ENCODE results near the gene KIAA0319L.
A peak's percentile ranks its signal among the peaks of the same experiment; 100 is the strongest.

KIAA0319L gene

DNA sequence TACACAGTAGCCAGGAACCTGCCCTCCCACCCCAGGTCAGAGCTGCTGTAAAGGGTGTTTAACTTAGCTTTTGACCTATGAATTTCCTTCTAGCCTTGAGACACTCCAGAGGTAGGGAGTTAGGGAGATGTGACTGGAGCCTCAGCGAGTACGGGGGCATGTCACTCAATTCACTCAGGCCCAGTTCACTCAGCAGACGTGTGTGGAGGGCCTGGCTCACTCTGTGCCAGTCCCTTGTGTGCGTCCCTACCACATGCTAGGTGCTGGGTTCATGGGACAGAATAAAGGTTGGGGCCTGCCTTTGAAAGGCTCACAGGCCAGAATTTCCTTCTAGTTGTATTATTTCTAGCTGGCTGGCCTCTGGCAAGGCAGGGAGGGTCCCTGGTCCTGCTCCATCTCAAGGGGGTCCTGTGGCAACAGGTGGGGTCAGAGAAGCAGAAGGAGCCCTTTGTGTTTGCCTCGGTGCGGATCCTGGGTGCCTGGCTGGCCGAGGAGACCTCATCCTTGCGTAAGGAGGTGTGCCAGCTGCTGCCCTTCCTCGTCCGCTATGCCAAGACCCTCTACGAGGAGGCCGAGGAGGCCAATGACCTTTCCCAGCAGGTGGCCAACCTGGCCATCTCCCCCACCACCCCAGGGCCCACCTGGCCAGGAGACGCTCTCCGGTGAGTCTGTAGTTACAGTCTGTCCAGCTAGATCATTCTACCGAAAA is 4.9 kb upstream of the KIAA0319L start:
- no peak for DNase-seq

DNA sequence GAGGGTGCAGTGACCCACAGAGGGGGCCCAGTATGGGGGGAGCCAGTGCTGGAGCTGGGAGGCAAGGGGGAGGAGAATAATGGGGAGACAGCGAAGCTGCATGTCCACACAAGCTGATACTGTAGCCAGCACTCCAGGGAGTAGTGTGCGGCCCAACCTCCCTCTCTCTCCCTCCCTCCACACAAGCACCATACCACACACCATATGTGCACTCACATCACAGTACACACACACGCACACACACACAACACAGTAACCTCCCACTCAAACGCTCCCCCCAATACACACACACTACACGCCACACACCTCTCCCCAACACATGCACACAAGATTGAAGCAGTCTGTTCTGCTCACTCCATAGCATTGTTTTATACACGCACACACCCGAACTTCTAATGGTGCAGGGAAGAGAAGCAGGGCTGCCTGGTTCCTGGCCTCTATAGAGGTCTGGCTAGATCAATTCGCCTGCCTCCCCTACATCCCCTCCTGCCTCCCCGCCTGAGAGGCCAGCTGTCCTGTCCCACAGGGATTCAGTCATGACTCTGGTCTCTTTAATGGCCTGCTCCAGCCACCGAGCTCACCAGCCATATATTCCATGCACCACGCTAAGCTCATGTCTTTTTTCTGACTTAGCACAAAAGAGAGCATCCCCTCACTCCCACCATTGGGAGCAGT is 4.2 kb upstream of the KIAA0319L start:
- no peak for DNase-seq

DNA sequence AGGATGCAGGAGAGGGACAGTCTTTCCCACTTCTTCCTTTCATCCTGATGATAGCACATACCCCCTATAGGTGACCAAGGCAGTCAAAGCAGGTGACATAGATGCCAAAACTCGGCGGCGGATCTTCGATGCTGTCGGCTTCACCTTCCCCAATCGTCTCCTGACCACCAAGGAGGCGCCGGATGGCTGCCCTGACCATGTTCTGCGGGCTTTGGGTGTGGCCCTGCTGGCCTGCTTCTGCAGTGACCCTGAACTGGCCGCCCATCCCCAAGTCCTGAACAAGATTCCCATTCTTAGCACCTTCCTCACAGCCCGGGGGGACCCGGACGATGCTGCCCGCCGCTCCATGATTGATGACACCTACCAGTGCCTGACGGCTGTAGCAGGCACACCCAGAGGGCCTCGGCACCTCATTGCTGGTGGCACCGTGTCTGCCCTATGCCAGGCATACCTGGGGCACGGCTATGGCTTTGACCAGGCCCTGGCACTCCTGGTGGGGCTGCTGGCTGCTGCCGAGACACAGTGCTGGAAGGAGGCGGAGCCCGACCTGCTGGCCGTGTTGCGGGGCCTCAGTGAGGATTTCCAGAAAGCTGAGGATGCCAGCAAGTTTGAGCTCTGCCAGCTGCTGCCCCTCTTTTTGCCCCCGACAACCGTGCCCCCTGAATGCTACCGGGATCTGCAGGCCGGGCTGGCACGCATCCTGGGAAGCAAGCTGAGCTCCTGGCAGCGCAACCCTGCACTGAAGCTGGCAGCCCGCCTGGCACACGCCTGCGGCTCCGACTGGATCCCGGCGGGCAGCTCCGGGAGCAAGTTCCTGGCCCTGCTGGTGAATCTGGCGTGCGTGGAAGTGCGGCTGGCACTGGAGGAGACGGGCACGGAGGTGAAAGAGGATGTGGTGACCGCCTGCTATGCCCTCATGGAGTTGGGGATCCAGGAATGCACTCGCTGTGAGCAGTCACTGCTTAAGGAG is 3.3 kb upstream of the KIAA0319L start:
- no peak for DNase-seq

DNA sequence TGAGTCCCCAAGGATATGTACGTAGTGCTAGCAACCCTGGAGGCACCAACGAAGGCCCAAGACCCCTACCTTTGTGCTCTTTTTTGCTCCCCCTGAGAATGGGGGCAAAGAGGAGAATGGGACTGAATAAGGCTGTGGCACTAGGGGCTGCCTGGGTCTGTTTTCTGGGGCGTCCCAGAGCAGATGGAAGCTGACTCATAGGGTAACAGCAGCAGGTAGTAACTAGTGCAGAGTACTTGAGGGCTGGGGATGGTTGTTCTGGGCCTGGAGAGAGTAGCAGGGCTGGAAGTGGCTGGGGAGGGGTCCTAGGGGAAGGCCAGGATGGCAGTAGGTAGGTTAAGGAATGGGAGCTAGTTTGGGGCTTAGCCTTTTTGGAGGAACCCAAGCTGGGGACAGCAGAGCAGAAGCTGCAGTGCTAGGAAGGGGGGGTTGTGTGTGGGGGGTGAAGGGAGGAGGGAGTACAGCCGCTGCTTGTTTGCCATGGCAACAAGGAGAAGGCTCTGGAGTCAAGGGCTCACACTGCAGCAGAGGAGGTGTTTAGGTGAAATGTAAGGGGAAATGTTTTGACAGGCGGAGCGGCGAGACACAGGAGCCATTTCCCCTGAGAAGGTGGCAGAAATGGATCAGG is 2.2 kb upstream of the KIAA0319L start:
- no peak for DNase-seq

DNA sequence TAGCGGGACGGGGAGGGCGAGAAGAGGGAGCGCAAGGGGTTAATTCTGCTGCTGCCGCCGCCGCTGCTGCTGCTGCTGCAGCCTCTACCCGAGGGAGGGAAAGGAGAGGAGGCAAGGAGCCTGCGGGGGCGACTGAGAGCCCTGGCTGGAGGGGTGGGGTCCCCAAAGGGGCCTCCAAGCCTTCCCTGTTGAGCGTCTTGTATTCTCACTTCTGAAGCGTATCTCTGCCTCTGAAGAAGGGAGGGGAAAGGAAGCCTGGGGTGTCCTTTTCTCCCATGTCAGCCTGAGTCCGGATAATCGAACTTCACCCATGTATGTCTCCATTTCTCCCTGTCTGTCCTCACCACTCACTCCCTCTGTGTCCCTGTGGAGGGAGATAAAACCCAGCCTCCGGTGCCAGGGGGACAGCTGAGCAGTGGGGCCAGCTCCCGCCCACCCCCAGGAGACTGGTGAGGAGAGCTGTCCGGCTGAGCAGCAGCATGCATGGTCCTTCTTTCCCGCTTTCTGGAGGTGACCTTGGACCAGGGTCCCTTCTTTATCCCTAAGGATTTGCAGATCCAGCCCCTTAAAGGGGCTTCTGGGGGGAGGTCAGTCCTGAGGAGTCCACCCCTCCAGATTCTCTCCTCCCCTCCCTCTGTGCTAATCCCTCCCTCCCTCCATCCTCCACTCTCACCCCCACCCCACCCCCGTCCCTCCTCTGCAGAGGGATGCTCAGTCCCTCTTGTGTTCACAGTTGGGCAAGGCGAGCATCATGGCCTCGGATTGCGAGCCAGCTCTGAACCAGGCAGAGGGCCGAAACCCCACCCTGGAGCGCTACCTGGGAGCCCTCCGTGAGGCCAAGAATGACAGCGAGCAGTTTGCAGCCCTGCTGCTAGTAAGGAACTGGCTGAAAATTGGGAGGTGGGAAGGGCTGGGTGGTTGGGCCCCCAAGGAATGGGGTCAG is 1.4 kb upstream of the KIAA0319L start:
- DNase-seq = no peak

DNA sequence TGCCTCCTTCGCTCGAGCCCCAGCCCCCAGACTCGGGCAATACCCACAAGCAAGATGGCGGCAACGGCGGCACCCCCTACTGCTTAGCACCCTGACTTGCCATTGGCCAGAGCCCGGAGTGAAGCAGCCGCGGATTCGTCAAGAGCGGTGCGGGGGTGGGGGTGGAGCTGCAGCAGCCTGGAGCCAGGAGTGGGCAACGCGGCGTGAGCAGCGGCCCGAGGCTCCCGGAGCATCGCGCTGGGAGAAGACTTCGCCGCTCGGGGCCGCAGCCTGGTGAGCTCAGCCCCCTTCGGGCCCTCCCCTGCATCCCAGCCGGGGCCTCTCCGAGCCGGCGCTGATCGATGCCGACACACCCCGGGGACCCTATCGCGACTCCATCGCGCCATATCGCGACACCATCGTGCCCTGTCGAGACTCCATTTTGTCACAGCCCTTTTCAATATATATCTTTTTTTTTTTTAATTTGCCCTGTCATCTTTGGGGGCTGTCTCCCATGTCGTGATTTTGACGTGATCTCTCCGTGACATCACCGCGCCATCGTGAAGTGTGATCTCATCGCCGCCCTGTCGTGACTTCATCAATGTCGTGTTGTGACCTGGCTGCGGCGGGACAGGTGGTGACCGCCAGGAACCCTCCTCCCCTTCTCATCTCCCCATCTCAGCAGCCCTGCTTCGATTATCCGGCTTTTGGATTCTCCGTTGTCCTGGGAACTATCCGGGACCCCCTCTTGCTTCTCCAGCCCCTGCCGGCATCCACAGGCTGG is 589 bp upstream of the KIAA0319L start, which contains the start of gene NCDN:
TSS of gene NCDN (plus strand) at position 189 of the 763 bp plus-strand sequence. CDS start at position 581, 392 bp downstream.
- DNase-seq = peak; percentile 94

DNA sequence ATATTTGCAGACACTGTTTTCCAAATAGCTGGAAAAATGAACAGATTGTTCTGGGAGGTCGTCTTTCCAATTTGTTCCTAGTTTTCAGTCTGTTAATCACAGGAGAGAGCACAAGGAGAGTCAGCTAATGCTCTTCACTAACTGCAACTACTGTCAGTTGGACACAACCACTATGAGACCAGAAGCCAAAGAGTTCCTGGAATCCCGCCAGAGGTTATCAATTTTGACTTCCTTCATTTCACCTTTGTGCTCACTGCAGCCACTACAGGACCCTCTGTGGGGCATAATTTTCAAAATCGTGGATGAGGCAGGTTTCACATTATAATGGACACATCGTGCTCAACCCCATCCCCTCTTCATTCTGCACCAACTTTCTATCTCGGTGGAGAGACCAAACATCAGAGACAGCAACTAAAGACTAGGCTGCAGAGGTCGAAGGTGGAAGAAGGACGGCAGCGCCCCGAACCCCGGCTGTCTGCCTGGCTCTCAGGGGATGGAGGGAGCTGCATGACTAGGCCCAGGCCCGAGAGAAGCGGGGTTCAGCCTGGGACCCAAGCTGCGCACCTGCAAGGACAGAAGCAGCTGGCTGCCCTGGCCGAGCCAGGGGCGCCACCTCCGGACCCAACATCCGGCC is 602 bp downstream of the KIAA0319L start:
- no peak for DNase-seq

DNA sequence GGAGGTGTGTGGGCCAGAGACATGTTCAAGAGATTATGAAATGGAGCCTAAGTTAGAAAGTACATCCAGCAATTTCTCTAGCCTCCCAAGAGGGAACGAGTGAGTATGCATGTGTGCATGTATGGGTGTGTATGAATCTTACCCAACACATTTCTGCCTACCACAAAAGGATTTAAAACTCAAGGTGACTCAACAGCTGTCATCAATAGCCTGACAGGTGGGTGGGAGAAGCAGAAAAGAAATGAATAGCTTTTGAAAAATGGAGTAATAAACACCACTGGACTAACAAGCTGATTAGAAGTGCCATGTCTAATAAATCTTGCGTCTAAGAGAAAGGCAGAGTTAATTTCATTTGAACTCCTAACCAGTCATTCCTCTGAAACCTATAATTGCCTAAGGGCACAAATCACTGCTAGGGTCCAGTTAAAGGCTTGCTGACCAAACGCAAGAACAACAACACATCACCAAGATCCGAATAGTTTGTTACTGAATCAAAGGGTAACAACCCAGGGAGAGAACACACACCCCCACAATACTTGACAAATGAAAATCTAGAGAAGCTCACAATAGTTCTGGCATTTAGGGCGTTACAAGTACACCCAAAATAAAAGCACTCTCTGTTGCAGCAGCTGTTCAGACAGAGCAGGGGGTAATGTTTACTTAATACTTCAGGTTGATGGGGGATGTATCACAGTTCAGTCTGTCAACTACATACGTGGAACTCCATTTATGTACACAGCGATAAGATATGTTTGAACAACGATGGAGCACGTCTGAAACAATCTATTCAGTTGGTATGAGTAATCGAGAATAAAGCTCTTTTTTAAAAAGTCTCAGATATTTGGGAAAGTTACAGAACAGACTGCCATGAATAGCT is 1.4 kb downstream of the KIAA0319L start:
- DNase-seq = no peak

DNA sequence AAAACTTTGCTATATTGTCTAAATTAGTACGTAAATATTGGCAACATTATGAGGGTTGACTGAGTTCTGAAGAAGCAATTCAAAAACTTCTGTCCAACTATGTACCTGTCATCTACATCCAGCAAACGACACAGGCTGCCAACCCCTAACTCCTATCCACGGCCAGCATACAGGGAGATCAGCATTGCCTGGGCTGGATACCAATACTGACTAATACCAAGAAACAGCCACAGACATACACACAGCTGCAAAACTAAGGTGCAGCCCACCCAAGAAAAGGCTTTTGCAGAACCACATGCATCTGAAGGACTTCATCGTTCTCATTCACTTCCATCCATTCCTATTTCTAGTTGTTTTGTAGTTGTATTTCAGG is 2.0 kb downstream of the KIAA0319L start:
- no peak for DNase-seq

DNA sequence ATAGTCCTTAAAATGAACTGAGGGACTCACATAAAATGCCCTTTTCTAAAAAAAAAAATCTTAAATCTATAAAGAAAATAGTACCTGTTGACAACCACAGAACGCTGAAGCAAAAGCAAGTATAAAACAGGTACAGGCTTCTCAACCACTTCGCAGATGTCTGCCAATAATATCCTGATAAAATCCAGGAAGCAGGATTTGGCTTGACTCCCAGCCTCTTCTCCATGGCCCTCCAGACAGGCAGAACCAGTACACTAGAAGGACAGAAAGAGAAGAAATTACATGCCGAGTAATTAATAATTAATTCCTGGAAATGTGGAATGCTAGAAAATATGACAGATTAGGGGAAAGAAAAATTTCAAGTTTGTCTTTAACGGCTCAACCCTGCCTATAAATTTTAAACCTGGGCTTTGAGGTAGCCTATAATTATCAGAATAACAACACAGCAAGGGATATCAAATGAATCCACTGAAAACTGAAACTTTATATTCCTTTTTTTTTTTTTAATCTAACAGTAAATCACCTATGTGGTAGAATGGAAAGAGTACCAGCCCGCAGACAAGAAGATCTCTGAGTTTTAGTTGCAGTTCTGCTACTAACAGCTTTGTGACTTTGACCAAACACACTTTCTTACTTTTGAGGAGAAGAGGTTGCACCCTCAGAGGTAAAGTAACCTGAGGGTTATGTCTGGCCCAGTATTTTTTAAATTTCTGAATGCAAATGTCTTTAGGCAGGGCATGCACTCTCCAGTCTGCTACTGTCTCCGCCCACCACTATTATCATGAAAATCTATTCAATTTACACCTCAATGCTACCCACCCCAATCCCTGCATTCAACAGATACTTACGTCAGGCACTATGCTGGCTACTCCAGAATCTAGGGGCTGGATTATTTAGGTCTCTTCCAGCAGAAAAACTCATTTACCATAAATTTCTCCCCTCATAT is 2.7 kb downstream of the KIAA0319L start:
- no peak for DNase-seq

DNA sequence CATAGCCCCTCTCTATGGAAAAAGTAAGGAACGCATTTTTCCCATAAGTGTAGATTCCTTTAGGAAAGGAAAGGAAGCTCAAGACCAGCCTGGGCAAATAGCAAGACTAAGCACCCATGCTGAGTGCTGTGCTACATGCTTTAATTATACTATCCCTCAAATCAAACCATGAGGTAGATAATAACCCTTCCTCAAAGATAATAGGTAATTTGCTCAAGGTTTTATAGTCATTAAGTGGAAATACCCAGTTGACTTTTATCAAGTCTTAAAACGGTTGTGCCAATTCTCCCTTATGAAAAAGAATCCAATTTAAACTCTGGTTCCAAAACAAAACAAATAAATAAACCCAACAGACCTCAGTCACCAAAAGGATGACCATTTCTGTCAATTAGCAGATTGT is 3.4 kb downstream of the KIAA0319L start:
- DNase-seq = no peak

DNA sequence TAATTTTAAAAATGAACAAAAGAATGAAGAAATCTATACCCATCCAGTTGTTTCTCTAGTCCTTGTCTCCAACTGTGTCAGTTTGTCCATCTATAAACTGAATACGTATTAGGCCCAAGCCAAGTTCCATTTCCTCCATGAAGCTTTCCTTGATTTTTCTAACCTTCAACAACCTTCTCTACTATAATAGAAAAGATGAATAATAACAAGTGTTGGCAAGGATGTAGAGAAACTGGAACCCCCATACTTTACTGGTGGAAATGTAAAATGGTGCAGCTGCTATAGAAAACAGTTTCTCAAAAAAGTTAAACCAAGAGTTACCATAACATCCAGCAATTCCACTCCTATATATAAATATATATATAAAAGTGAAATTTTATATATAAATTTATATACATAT is 10.6 kb downstream of the KIAA0319L start:
- no peak for DNase-seq

DNA sequence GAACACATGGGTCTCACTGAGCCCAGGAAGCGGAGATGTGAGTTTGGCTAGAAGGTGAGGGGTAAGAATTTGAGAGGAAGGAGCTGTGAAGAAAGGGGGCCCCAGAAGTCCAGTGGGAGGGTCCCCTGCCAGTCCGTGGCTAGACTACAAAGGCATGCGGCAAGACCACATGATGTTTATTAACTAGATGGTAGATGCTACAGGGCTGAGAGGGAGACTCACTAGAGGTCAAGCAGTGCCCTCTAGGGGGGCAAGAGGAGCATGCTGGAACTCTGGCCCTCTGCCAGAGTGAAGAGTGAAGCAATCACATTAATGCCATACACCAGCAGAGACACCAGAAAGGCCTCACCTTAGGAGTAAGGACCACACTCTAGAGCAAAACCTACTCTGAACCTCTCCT is 12.2 kb downstream of the KIAA0319L start:
- no peak for DNase-seq

DNA sequence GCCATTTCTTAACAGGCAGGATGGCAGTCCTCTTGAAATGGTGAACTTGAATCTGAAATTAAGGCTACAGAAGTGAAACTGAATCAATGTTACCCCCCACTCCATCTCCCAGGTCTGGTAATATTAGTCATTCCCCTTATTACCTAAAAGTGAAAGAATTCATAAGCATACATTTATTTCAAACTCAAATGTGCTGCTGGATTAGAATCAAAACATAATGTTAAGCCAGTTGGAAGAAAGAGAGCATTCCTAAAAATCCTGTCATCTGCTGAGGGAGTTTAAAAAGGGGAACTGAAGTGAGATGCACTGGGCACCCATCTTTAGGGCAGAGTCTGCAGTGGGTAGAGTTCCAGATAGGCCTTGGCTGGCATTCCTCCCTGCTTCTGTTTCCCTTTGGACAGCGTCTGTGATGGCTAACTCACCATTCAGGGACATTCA is 17.4 kb downstream of the KIAA0319L start:
- DNase-seq = no peak

DNA sequence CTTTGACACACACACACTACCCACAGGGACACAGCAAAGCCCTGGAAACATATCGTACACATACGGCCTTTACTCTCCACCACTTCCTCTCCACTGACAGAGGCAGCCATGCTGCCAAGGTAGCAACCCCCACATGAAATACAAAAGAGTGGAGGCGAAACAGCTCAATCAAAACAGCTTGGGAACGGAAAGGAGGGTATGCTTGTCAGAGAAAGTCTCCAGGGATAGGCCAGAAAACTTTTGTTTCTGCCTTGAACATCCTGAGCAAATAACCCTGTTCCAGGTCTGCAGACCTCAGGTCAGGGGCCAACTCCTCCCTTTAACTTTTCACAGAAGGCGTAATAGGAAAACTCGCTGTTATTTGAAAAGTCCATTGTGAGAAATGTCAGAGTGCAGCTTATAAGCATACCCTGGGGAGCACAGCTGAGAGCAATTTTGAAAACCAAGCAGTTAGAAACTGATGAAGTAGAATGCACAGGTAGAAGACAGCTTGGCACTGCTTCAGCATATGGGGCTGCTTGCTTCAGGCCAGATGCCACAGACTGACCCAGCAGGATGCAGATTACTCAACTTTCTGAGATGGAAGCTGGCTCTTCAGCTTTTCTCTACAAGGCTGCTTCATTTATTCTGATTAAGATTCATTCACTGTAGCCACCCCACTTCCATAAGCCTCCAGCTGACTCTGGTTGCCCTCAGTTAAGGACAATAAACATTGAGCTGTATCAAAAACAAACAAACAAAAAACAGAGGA is 18.0 kb downstream of the KIAA0319L start:
- DNase-seq = no peak

DNA sequence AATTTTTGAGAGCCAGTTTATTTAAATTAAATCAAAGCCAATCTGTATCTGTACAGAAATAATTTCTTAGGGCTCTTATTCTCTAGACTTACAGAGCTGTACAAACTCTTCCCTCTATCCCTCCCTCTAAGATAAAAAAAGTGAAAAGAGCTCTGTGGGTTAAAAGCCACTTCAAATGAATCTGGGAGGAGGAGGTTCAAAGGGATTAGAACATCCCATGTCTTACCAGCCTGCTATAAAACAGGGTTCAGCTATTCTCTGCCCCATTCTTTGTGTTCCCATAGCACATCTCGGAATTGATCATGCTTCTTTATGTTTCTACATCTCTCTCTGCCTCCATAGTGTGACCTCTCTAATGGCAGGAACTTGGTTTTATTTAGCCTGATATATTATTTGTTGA is 19.4 kb downstream of the KIAA0319L start:
- no peak for DNase-seq

DNA sequence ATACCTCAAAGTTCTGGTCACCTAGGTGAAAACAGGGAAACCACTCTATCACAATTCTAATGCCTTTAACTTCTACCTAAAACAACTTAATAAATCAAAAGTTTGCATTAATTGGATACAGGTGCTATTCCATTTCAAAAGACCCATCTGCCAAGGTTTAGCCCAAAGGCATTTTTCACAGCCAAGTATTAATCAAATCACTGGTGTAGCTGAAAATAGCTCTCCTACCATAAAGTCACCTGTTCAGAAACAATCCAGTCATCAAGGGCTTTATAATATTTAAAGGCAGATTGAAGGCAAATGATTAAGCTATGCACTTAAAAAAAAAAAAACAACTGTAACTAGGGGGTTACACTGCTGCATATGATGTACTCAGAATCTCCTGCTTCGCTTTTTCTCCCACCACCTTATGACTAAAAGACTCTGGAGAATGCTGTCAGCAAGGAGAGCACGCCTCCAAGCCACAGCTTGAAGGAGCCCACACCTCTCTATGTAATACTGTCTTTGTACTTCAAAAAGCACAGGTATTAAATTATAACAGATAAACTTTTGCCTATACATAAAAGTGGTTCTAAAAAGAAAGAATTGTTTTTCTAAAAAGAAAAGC is 20.5 kb downstream of the KIAA0319L start:
- DNase-seq = no peak

Measured in activated CD4-positive, CD25-positive, alpha-beta regulatory T cell treated with anti-CD3 and anti-CD28 coated beads, Interleukin-2, amount 50 U/mL, for 72 hours (primary cell).